BJ (cell line): ENCODE measurements around the gene ARAP3. TPM values are rescaled to one million over a fixed set of nuclear protein-coding genes. Genes with fewer than 3 reads are reported as not detected.
"Not testable (repeated sequence)": the region's sequence is repeated elsewhere in the genome, so short reads cannot be mapped to it uniquely, and the experiment has no call there.

Experiments
- CTCF ChIA-PET: fragments of 350-600 bp; formaldehyde crosslinking; extraction: SDS; loops from one replicate; lab custom pipeline; 2021; ENCODE audit warnings: antibody characterized with exemption, inconsistent platforms; lab: Yijun Ruan, JAX
- POLR2A ChIA-PET: fragments of 300-600 bp; sonication (Branson Sonifier 250); formaldehyde crosslinking; extraction: SDS; loops from one replicate; lab custom pipeline; 2021; ENCODE audit warnings: antibody characterized with exemption; lab: Charles Lee
- DNase-seq: peaks from one replicate; pipeline ENCODE4 v3.0.0-alpha.2; 2011; ENCODE audit warnings: low read depth
- H3K27me3 ChIP-seq: 2 replicates; pipeline ENCODE4 v1.6.0; 2011; ENCODE audit warnings: low read length; ENCODE audit not compliant: control insufficient read depth, insufficient read depth
- H3K36me3 ChIP-seq: 2 replicates; pipeline ENCODE4 v1.5.1; 2011; ENCODE audit warnings: low read length; ENCODE audit not compliant: control insufficient read depth, insufficient read depth
- H3K4me3 ChIP-seq: 2 replicates; pipeline ENCODE4 v1.5.1; 2011; ENCODE audit warnings: low read depth, mild to moderate bottlenecking, control low read depth, low read length
- CTCF ChIP-seq: IDR thresholded peaks from 2 replicates; pipeline ENCODE4 v1.5.1; 2011; ENCODE audit warnings: low read depth, mild to moderate bottlenecking, control low read depth, inconsistent platforms, low read length, moderate library complexity; ENCODE audit not compliant: insufficient read depth
- polyA minus RNA-seq: library from RNA; depleted of rRNA, polyadenylated mRNA; stranded (reverse); fragments of >200 nt; gene quantifications from 2 replicates; pipeline ENCODE4 v1.2.3, GENCODE V29; 2011; rRNA and poly(A)+ RNA removed
- polyA plus RNA-seq: library from polyadenylated mRNA; depleted of rRNA; stranded (reverse); fragments of >200 nt; gene quantifications from 2 replicates; pipeline ENCODE4 v1.2.3, GENCODE V29; 2011; rRNA removed

Gene ARAP3
- 4.1 and 5.6 TPM in 2 replicates for polyA plus RNA-seq
- 7.2 and 7.9 TPM in 2 replicates for polyA minus RNA-seq

DNA sequence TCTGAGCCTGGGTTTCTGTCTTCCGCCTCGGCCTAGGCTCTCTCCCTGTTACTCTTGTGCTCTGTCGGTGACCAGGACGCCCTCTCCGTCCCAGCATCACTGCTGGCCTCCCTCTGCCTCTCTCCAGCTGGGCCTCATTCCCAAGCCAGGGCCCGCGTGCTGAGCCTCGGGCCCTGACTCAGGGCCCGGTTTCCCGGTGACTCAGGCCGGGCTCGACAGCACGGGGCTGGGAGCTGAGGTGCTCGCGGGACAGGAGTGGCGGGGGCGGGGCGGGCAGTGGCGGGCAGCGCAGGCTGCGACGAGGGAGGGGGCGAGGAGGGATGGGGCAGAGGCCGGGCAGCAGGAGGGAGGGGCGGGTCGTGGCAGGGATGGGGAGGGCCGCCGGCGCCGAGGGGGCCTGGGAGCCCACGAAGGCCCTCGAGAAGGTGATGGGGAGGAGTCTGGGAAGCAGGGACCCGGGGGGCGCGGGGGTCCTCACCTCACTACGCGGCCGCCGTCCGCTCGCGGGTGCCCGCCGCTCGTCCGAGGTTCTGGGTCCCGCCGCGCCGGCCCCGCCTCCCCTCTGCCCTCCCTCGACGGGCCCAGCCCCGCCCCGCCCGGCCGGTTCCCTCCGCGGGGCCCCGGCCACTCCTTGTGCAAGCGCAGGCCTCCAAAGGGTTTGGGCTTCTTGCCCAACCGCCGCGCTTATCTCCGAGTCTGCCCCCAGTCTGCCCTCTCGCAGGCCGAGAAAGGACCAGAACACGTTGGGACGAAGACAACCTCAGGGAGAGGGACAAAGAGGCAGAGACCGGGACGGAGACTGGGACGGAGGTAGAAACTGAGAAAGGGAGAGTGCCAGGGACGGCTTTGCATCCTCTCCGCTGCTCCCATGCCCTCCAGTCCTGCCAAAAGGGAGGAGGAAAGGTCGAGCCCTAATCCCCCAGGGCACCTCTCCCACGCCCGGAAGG lies at the start of gene ARAP3:
Gene ARAP3 (minus strand): TSS at position 536 of the 947 bp plus-strand sequence. CDS start 1,744 bp downstream, outside the sequence.
- CTCF ChIA-PET = interaction anchor here (0.7 to 5.5 kb wide), 7 partner anchors 11 to 287 kb away, joined by 3 to 46 read pairs (median 12); partner anchors contain the start of genes PCDH1 and RNF14
- no peak for TF ChIP-seq CTCF
- Histone ChIP-seq H3K36me3 (peaks cover 5% of the 10 kb centered on the region), H3K4me3 (peak within 1 kb of the TSS; percentile 44), H3K27me3 (no peaks in the 10 kb centered on the region)
- DNase-seq = peak; percentile 49
- POLR2A ChIA-PET = interaction anchor here (0.6 kb wide), 2 partner anchors 197 to 279 kb away, joined by 3 to 4 read pairs; no protein-coding TSS in a partner anchor

DNA sequence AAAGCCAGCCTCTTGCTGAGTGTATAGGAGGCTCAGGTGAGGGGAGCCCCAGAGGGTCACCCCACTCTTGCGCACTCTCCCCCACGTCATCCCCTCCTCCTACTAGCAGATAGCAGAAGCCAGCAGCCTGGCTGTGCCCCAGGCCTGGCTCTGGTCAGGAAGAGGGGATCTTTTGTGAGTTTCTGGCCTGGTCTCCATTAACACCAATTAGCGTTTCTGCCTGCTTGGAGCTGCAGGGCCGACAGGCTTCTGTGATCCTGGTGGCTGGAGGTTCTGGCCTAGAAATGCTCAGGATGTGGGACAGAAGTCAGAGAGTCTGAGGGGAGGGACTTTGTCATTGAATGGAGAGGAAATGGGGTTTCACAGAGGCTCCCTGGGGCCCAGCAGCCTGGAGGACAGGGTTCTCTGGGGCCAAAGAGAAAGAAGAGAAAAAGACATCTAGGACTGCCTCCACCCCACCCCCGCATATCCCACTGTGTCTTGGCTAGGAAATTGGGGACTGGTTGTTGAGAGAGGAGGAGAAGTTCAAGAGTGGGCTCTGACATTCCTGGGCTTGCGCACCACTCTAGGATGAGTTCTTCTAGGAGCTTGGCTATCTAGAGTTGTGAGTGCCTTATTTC lies 47.5 kb upstream of the ARAP3 start:
- peaks cover 2% of the 10 kb centered on the region; the same call in 1 of the 2 replicates for H3K27me3 ChIP-seq
- H3K36me3 ChIP-seq = no peaks in the 10 kb centered on the region
- DNase-seq = no peak
- ChIA-PET CTCF (interaction anchor here (1.4 kb wide), 1 partner anchor 14 kb away, joined by 3 read pairs; no protein-coding TSS in a partner anchor), POLR2A (no interaction called here)
- TF ChIP-seq CTCF = no peak
- H3K4me3 ChIP-seq = no peak overlapping the region

DNA sequence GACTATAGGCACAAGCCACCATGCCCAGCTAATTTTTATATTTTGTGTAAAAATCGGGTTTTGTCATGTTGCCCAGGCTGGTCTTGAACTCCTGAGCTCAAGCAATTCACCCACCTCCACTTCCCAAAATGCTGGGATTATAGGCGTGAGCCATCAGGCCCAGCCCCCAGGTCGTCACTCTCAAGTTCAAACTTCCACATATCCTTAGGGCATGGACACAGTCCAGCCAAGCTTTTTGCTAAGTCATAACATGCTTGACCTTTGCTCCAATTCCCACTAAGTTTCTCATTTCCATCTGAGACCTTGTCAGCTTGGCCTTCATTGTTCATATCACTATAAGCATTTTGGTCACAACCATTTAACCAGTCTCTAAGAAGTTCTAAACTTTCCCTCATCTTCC lies 43.9 kb upstream of the ARAP3 start:
- DNase-seq = peak; percentile 13
- no peak for TF ChIP-seq CTCF
- Histone ChIP-seq H3K4me3 (no peak overlapping the region), H3K27me3 (peaks cover 2% of the 10 kb centered on the region; the same call in 1 of the 2 replicates), H3K36me3 (no peaks in the 10 kb centered on the region)
- ChIA-PET POLR2A (no interaction called here), CTCF (interaction anchor here (1.0 to 1.5 kb wide), 3 partner anchors 13 to 153 kb away, joined by 3 to 4 read pairs (median 3); partner anchors contain the start of gene PCDH1)

GRCh38 chr5:141725174-141725573 lies 43.1 kb upstream of the ARAP3 start:
- H3K27me3 ChIP-seq, H3K4me3 ChIP-seq, POLR2A ChIA-PET, H3K36me3 ChIP-seq, DNase-seq: not testable (repeated sequence)
- CTCF ChIA-PET = interaction anchor here (1.0 to 1.5 kb wide), 3 partner anchors 14 to 154 kb away, joined by 3 to 4 read pairs (median 3); partner anchors contain the start of gene PCDH1

DNA sequence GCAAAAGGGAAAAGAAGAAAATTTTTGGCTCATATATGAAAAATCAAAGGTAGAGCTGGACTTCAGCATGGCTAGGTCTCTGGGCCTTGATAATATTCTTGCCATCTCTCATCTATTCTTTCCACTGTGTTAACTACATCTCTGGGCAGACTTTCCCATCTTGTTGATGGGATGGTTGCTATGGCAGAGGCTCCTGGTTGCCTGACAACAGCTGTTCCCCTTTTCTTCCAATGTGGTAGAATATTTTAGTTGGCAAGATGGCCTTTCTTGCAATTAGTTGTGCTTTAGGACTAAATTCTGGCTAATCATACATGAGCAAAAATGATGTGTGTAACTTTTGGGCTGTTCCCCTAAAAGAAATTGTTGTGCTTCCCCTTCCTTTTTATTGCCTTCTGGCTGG lies 40.2 kb upstream of the ARAP3 start:
- no peak for TF ChIP-seq CTCF
- no peak overlapping the region for H3K4me3 ChIP-seq
- ChIA-PET CTCF (interaction anchor here (1.0 to 1.2 kb wide), 2 partner anchors 19 to 238 kb away, joined by 5 read pairs; no protein-coding TSS in a partner anchor), POLR2A (no interaction called here)
- no peaks in the 10 kb centered on the region for H3K36me3 ChIP-seq
- DNase-seq = no peak
- peaks cover 4% of the 10 kb centered on the region; the same call in 1 of the 2 replicates for H3K27me3 ChIP-seq
